K562 (cell line): ENCODE data around the gene WNT6. TPM values are rescaled to one million over a fixed set of nuclear protein-coding genes. Genes with fewer than 3 reads are reported as not detected.

Experiments
- ATAC-seq: fragments of 200-7000 bp; cut with Tn5 transposase; 3 replicates; pipeline ENCODE4 v1.9.1; 2020; ENCODE audit warnings: moderate library complexity
- BruUV-seq: library from RNA; stranded (reverse); fragments of 400-500 nt; replicated peaks from 2 replicates; lab custom pipeline; 2021; lab: Mats Ljungman, UMichigan
- CTCF ChIA-PET: fragments of 300-600 bp; formaldehyde crosslinking; extraction: SDS; loops from one replicate; lab custom pipeline; 2021; ENCODE audit warnings: low intra/inter-chr PET ratio; lab: Yijun Ruan, JAX
- POLR2A ChIA-PET: fragments of 300-600, 350-650 bp; sonication (Branson Sonifier 250); formaldehyde crosslinking; extraction: SDS; loops from one replicate; lab custom pipeline; 2021; ENCODE audit warnings: antibody characterized with exemption, inconsistent platforms; lab: Yijun Ruan, JAX
- DNase-seq, 4 experiments: peaks; one replicate each; pipeline versions ENCODE4 v3.0.0 to v3.0.0-alpha.2; 2011 to 2018; ENCODE audit warnings: low spot score in 3 of 4, mixed read lengths in 3 of 4; ENCODE audit errors: extremely low read depth in 1 of 4
- FAIRE-seq: peaks from 2 replicates; lab custom pipeline; 2011; peaks lifted over from hg19 to GRCh38; lab: Jason Lieb, UNC
- H2AFZ ChIP-seq: 2 replicates; pipeline ENCODE4 v1.6.0; 2011; ENCODE audit warnings: low read depth, low read length, control low read depth, inconsistent platforms
- H3K27ac ChIP-seq: fragments of 200-600 bp; 3 replicates; pipeline ENCODE4 v1.8.0; 2011; ENCODE audit warnings: low read depth, mild to moderate bottlenecking, control low read depth, inconsistent platforms, low read length, moderate library complexity, mixed read lengths; ENCODE audit errors: extremely low read depth
- H3K27me3 ChIP-seq, 2 experiments: fragments of 300-600 bp in 1 of 2; 2 replicates in 1 of 2; 3 replicates in 1 of 2; pipeline versions ENCODE4 v1.6.0 to v1.8.0; 2011; ENCODE audit warnings: inconsistent platforms in 2 of 2, low read length in 2 of 2, mild to moderate bottlenecking in 1 of 2, mixed read lengths in 1 of 2, moderate library complexity in 1 of 2; ENCODE audit not compliant: control insufficient read depth in 2 of 2, insufficient read depth in 2 of 2
- H3K36me3 ChIP-seq: fragments of 300-600 bp; 3 replicates; pipeline ENCODE4 v1.8.0; 2011; ENCODE audit warnings: mild to moderate bottlenecking, low read length, inconsistent platforms; ENCODE audit not compliant: control insufficient read depth, insufficient read depth
- H3K4me1 ChIP-seq, 2 experiments: fragments of 200-600 bp in 1 of 2; replicated peaks in 1 of 2; 2 replicates in 1 of 2; 3 replicates in 1 of 2; pipeline versions ENCODE4 v1.5.1 to v1.8.0; 2011; ENCODE audit warnings: inconsistent platforms in 2 of 2, low read length in 2 of 2, mild to moderate bottlenecking in 1 of 2, mixed read lengths in 1 of 2, moderate library complexity in 1 of 2; ENCODE audit not compliant: control insufficient read depth in 2 of 2, insufficient read depth in 2 of 2
- H3K4me2 ChIP-seq: 2 replicates; pipeline ENCODE4 v1.6.1; 2011; ENCODE audit warnings: low read length, control low read depth, inconsistent platforms, mixed read lengths; ENCODE audit not compliant: insufficient read depth
- H3K4me3 ChIP-seq: fragments of 200-600 bp; sonication (generic), shearing (Covaris generic); 2 replicates; pipeline ENCODE4 v1.5.1; 2016; ENCODE audit warnings: control low read depth, inconsistent platforms
- H3K79me2 ChIP-seq: fragments of 200-600 bp; 3 replicates; pipeline ENCODE4 v1.8.0; 2011; ENCODE audit warnings: low read length, inconsistent platforms; ENCODE audit not compliant: control insufficient read depth, insufficient read depth
- H3K9ac ChIP-seq, 2 experiments: 2 replicates each; pipeline versions ENCODE4 v1.6.0 to v1.6.1; 2011; ENCODE audit warnings: low read depth in 2 of 2, low read length in 2 of 2, control low read depth in 1 of 2, inconsistent platforms in 1 of 2, mild to moderate bottlenecking in 1 of 2, mixed read lengths in 1 of 2; ENCODE audit not compliant: insufficient read depth in 1 of 2
- H3K9me1 ChIP-seq: one replicate; pipeline ENCODE4 v1.6.0; 2011; ENCODE audit warnings: inconsistent platforms, mild to moderate bottlenecking, low read length, moderate library complexity; ENCODE audit not compliant: control insufficient read depth, insufficient read depth
- H3K9me3 ChIP-seq: replicated peaks from 2 replicates; pipeline ENCODE4 v1.5.1; 2011; ENCODE audit warnings: low read depth, low read length, inconsistent platforms; ENCODE audit not compliant: control insufficient read depth, insufficient read depth
- H4K20me1 ChIP-seq: replicated peaks from 2 replicates; pipeline ENCODE4 v1.6.1; 2011; ENCODE audit warnings: low read length, inconsistent platforms, mixed read lengths; ENCODE audit not compliant: control insufficient read depth, insufficient read depth
- BDP1 ChIP-seq: IDR thresholded peaks from 3 replicates; pipeline ENCODE4 v1.6.1; 2011; ENCODE audit not compliant: insufficient read length, insufficient read depth
- EP300 ChIP-seq: IDR thresholded peaks from 2 replicates; pipeline ENCODE4 v1.6.1; 2012; ENCODE audit warnings: low read length, improper control_type of control experiment
- HEY1 ChIP-seq: fragments of 250-450 bp; sonication (Bioruptor Pico); IDR thresholded peaks from 2 replicates; pipeline ENCODE4 v1.5.0; 2020; ENCODE audit warnings: mild to moderate bottlenecking, moderate library complexity, borderline replicate concordance
- NCOA1 ChIP-seq: fragments of 450-650 bp; IDR thresholded peaks from 2 replicates; pipeline ENCODE4 v1.6.1; 2016; ENCODE audit warnings: low read depth
- PATZ1 ChIP-seq: fragments of 250-450 bp; sonication (Bioruptor Pico); IDR thresholded peaks from 2 replicates; pipeline ENCODE4 v1.5.0; 2020; ENCODE audit warnings: mild to moderate bottlenecking, borderline replicate concordance
- SUPT5H ChIP-seq: fragments of 450-650 bp; IDR thresholded peaks from 2 replicates; pipeline ENCODE4 v1.6.1; 2016
- U2AF1 ChIP-seq: fragments of 200-400 bp; formaldehyde crosslinking; optimal IDR thresholded peaks from 2 replicates; pipeline ENCODE3; 2017; ENCODE audit warnings: mild to moderate bottlenecking, low read depth, low read length, moderate library complexity
- XRCC5 ChIP-seq: fragments of 200-400 bp; formaldehyde crosslinking; IDR thresholded peaks from 2 replicates; pipeline ENCODE4 v1.6.1; 2017; ENCODE audit warnings: low read depth, mild to moderate bottlenecking, low read length
- ZNF717 ChIP-seq: fragments of 250-450 bp; sonication (Bioruptor Pico); IDR thresholded peaks from 2 replicates; pipeline ENCODE4 v1.5.0; 2021
- WGBS: fragments of 100-300 bp; shearing (Covaris generic); methylation state at CpG from one replicate; pipeline ENCODE4 v1.1.6; 2016; ENCODE audit warnings: low coverage, mixed read lengths; ENCODE audit not compliant: insufficient coverage; ENCODE audit errors: missing lambda C conversion rate; 5-methylcytosine and 5-hydroxymethylcytosine counted together
- in situ Hi-C: fragments of 300-500 bp; cut with MboI; formaldehyde crosslinking; loops from 4 replicates; pipeline ENCODE4 v1.15.0; 2018; ENCODE audit warnings: inconsistent platforms, mixed read lengths
- intact Hi-C: fragments of 100-400 bp; cut with micrococcal nuclease; formaldehyde crosslinking; loops from 2 replicates; pipeline ENCODE4 v1.14.2; 2022
- polyA plus RNA-seq, 8 experiments: library from polyadenylated mRNA; depleted of rRNA in 4 of 8; stranded (reverse) in 5 of 8; unstranded in 3 of 8; fragments of >200 nt; fragmentation: Nextera tagmentation in 2 of 8; fragmentation: Illumina TruSeq in 1 of 8; extraction: Ambion mirVana in 2 of 8; extraction: Trizol in 1 of 8; gene quantifications; 2 replicates each; pipeline versions ENCODE4 v1.2.1 to v1.2.3, GENCODE V29; 2011 to 2014; ENCODE audit warnings: inconsistent platforms in 1 of 8, missing spikeins in 1 of 8
- total RNA-seq, 7 experiments: library from RNA; depleted of rRNA in 6 of 7; stranded (reverse); fragments of >200 nt in 6 of 7; fragmentation: Illumina TruSeq in 2 of 7; extraction: Trizol in 2 of 7; gene quantifications; 2 replicates each; pipeline versions ENCODE4 v1.2.1 to v1.2.3, GENCODE V29; 2011 to 2021; ENCODE audit warnings: low replicate concordance in 1 of 7

Gene WNT6
- total and polyA plus RNA-seq, 9 of the 15 experiments (the other 6 are each of a cell fraction or from before 2014, with no cell fraction given), result not detected

- ChIA-PET POLR2A (no interaction called here), CTCF (no interaction called here)
- no peak overlapping the region for H2AFZ ChIP-seq
- ATAC-seq (no peak; the same call in 2 of the 3 replicates), DNase-seq (no peak), FAIRE-seq (no peak)
- H3K9me3 ChIP-seq, result no peaks in the 10 kb centered on the region
- peaks cover 8% of the 10 kb centered on the region; the same call in 1 of the 2 replicates for H4K20me1 ChIP-seq
- no peak overlapping the region for H3K9ac ChIP-seq
- TF ChIP-seq U2AF1 (no peak), EP300 (no peak), BDP1 (no peak), XRCC5 (no peak), SUPT5H (no peak), PATZ1 (CRISPR knock-in tag) (no peak), NCOA1 (no peak), ZNF717 (no peak), HEY1 (CRISPR knock-in tag) (no peak)
- H3K4me2 ChIP-seq, result no peak overlapping the region
- intact Hi-C loops (no loop called here), in situ Hi-C loops (no loop called here)
- no peaks in the 10 kb centered on the region for H3K79me2 ChIP-seq
- WGBS, result 0% methylated on average over 4 of the region's 4 CpGs
- H3K36me3 ChIP-seq, result no peaks in the 10 kb centered on the region
- peaks cover 0 to 15% of the 10 kb centered on the region in 2 experiments; a peak in 2 of 5 replicates for H3K4me1 ChIP-seq
- no peak overlapping the region for H3K4me3 ChIP-seq
- no peaks in the 10 kb centered on the region for H3K9me1 ChIP-seq
- H3K27me3 ChIP-seq, result peaks cover 0 to 51% of the 10 kb centered on the region in 2 experiments; a peak in 3 of 5 replicates
- no TSS peak for BruUV-seq
- H3K27ac ChIP-seq, result no peak overlapping the region
Observed at GRCh38 chr2:218882866-218883366, 23.3 kb downstream of the WNT6 start.
